ENCODE measurements around the gene REEP6. TPM values are rescaled to one million over a fixed set of nuclear protein-coding genes. Genes with fewer than 3 reads are reported as not detected.

REEP6 gene
- total and polyA plus RNA-seq, 4 donors, result 0.71 to 16.5 (median 1.9) TPM

GRCh38 chr19:1466461-1467214 is 24.3 kb upstream of the REEP6 start:
- WGBS, 2 donors, result 36 to 38% methylated on average over 58 to 70 of the region's 70 CpGs

GRCh38 chr19:1467215-1467489 is 23.8 kb upstream of the REEP6 start:
- ATAC-seq (ENCODE audit: low FRiP score) (no peak), DNase-seq (no peak)
- intact Hi-C loops (cut with DNase I), result no loop called here
- no peak overlapping the region for H3K27ac ChIP-seq (ENCODE audit: low read depth in 1 of 2, low read length in 2 of 2)
- H3K4me3 ChIP-seq (ENCODE audit: low read length in 2 of 2), result no peak overlapping the region
- H3K9me3 ChIP-seq (ENCODE audit: control insufficient read depth, low read length), result no peaks in the 10 kb centered on the region
- peaks cover 0 to 2% of the 10 kb centered on the region in 2 donors for H3K27me3 ChIP-seq (ENCODE audit: control insufficient read depth in 1 of 2, insufficient read depth in 2 of 2, low read length in 1 of 2)
- 4 to 5% methylated on average over 24 to 36 of the region's 36 CpGs for whole genome bisulfite sequencing, 2 donors
- H3K36me3 ChIP-seq (ENCODE audit: control insufficient read depth in 1 of 2, insufficient read depth in 2 of 2, low read length in 1 of 2), result no peaks in the 10 kb centered on the region
- no peaks in the 10 kb centered on the region for H3K4me1 ChIP-seq (ENCODE audit: control insufficient read depth in 1 of 2, insufficient read depth in 2 of 2, low read length in 2 of 2)

More at GRCh38 chr19:1466461-1467214, 24.3 kb upstream of the REEP6 start:
- Histone ChIP-seq H3K36me3 (ENCODE audit: control insufficient read depth in 1 of 2, insufficient read depth in 2 of 2, low read length in 1 of 2) (no peaks in the 10 kb centered on the region), H3K27me3 (ENCODE audit: control insufficient read depth in 1 of 2, insufficient read depth in 2 of 2, low read length in 1 of 2) (peaks cover 0 to 2% of the 10 kb centered on the region in 2 donors), H3K27ac (ENCODE audit: low read depth in 1 of 2, low read length in 2 of 2) (no peak overlapping the region), H3K9me3 (ENCODE audit: control insufficient read depth, low read length) (no peaks in the 10 kb centered on the region), H3K4me3 (ENCODE audit: low read length in 2 of 2) (no peak overlapping the region), H3K4me1 (ENCODE audit: control insufficient read depth in 1 of 2, insufficient read depth in 2 of 2, low read length in 2 of 2) (no peaks in the 10 kb centered on the region)
- intact Hi-C loops (cut with DNase I), result no loop called here
- no peak for ATAC-seq (ENCODE audit: low FRiP score)
- no peak for DNase-seq

GRCh38 chr19:1467490-1468273 is 23.3 kb upstream of the REEP6 start:
- Histone ChIP-seq H3K36me3 (ENCODE audit: control insufficient read depth in 1 of 2, insufficient read depth in 2 of 2, low read length in 1 of 2) (no peaks in the 10 kb centered on the region), H3K27me3 (ENCODE audit: control insufficient read depth in 1 of 2, insufficient read depth in 2 of 2, low read length in 1 of 2) (peaks cover 0 to 2% of the 10 kb centered on the region in 2 donors), H3K9me3 (ENCODE audit: control insufficient read depth, low read length) (no peaks in the 10 kb centered on the region), H3K4me3 (ENCODE audit: low read length in 2 of 2) (no peak overlapping the region), H3K27ac (ENCODE audit: low read depth in 1 of 2, low read length in 2 of 2) (no peak overlapping the region), H3K4me1 (ENCODE audit: control insufficient read depth in 1 of 2, insufficient read depth in 2 of 2, low read length in 2 of 2) (no peaks in the 10 kb centered on the region)
- ATAC-seq (ENCODE audit: low FRiP score), result no peak
- 3 to 4% methylated on average over 71 to 92 of the region's 92 CpGs for WGBS, 2 donors
- intact Hi-C loops (cut with DNase I), result no loop called here
- no peak for DNase-seq

- intact Hi-C loops (cut with DNase I), result no loop called here
- ATAC-seq (ENCODE audit: low FRiP score) (no peak), DNase-seq (no peak)
- Histone ChIP-seq H3K9me3 (ENCODE audit: control insufficient read depth, low read length) (no peaks in the 10 kb centered on the region), H3K27me3 (ENCODE audit: control insufficient read depth in 1 of 2, insufficient read depth in 2 of 2, low read length in 1 of 2) (peaks cover 0 to 2% of the 10 kb centered on the region in 2 donors), H3K4me1 (ENCODE audit: control insufficient read depth in 1 of 2, insufficient read depth in 2 of 2, low read length in 2 of 2) (no peaks in the 10 kb centered on the region), H3K4me3 (ENCODE audit: low read length in 2 of 2) (no peak overlapping the region), H3K36me3 (ENCODE audit: control insufficient read depth in 1 of 2, insufficient read depth in 2 of 2, low read length in 1 of 2) (no peaks in the 10 kb centered on the region), H3K27ac (ENCODE audit: low read depth in 1 of 2, low read length in 2 of 2) (no peak overlapping the region)
- WGBS, 2 donors, result 5 to 8% methylated on average over 42 to 49 of the region's 49 CpGs
Measured at GRCh38 chr19:1468274-1468820, 22.6 kb upstream of the REEP6 start.

- H3K36me3 ChIP-seq (ENCODE audit: control insufficient read depth in 1 of 2, insufficient read depth in 2 of 2, low read length in 1 of 2), result no peaks in the 10 kb centered on the region
- no peak overlapping the region for H3K27ac ChIP-seq (ENCODE audit: low read depth in 1 of 2, low read length in 2 of 2)
- H3K4me1 ChIP-seq (ENCODE audit: control insufficient read depth in 1 of 2, insufficient read depth in 2 of 2, low read length in 2 of 2), result no peaks in the 10 kb centered on the region
- DNase-seq (no peak), ATAC-seq (ENCODE audit: low FRiP score) (no peak)
- H3K4me3 ChIP-seq (ENCODE audit: low read length in 2 of 2), result no peak overlapping the region
- no peaks in the 10 kb centered on the region for H3K9me3 ChIP-seq (ENCODE audit: control insufficient read depth, low read length)
- intact Hi-C loops (cut with DNase I), result no loop called here
- H3K27me3 ChIP-seq (ENCODE audit: control insufficient read depth in 1 of 2, insufficient read depth in 2 of 2, low read length in 1 of 2), result peaks cover 0 to 2% of the 10 kb centered on the region in 2 donors
- WGBS, 2 donors, result 3% methylated on average over 23 to 47 of the region's 47 CpGs
Measured at GRCh38 chr19:1468821-1469254, 22.1 kb upstream of the REEP6 start.

- 2% methylated on average over 73 to 117 of the region's 117 CpGs for WGBS, 2 donors
- no peaks in the 10 kb centered on the region for H3K4me1 ChIP-seq (ENCODE audit: control insufficient read depth in 1 of 2, insufficient read depth in 2 of 2, low read length in 2 of 2)
- H3K27ac ChIP-seq (ENCODE audit: low read depth in 1 of 2, low read length in 2 of 2), result no peak overlapping the region
- no peak overlapping the region for H3K4me3 ChIP-seq (ENCODE audit: low read length in 2 of 2)
- no peak for ATAC-seq (ENCODE audit: low FRiP score)
- intact Hi-C loops (cut with DNase I), result no loop called here
- H3K27me3 ChIP-seq (ENCODE audit: control insufficient read depth in 1 of 2, insufficient read depth in 2 of 2, low read length in 1 of 2), result peaks cover 0 to 2% of the 10 kb centered on the region in 2 donors
- DNase-seq, result no peak
- no peaks in the 10 kb centered on the region for H3K9me3 ChIP-seq (ENCODE audit: control insufficient read depth, low read length)
- no peaks in the 10 kb centered on the region for H3K36me3 ChIP-seq (ENCODE audit: control insufficient read depth in 1 of 2, insufficient read depth in 2 of 2, low read length in 1 of 2)
Measured at GRCh38 chr19:1469255-1470054, 21.5 kb upstream of the REEP6 start.

- no peaks in the 10 kb centered on the region for H3K4me1 ChIP-seq (ENCODE audit: control insufficient read depth in 1 of 2, insufficient read depth in 2 of 2, low read length in 2 of 2)
- ATAC-seq (ENCODE audit: low FRiP score) (no peak), DNase-seq (no peak)
- 2 to 4% methylated on average over 16 to 22 of the region's 22 CpGs for WGBS, 2 donors
- H3K27ac ChIP-seq (ENCODE audit: low read depth in 1 of 2, low read length in 2 of 2), result no peak overlapping the region
- intact Hi-C loops (cut with DNase I), result no loop called here
- no peak overlapping the region for H3K4me3 ChIP-seq (ENCODE audit: low read length in 2 of 2)
- H3K36me3 ChIP-seq (ENCODE audit: control insufficient read depth in 1 of 2, insufficient read depth in 2 of 2, low read length in 1 of 2), result no peaks in the 10 kb centered on the region
- peaks cover 0 to 2% of the 10 kb centered on the region in 2 donors for H3K27me3 ChIP-seq (ENCODE audit: control insufficient read depth in 1 of 2, insufficient read depth in 2 of 2, low read length in 1 of 2)
- H3K9me3 ChIP-seq (ENCODE audit: control insufficient read depth, low read length), result no peaks in the 10 kb centered on the region
Measured at GRCh38 chr19:1470055-1470304, 21.0 kb upstream of the REEP6 start.

GRCh38 chr19:1470305-1471009 is 20.5 kb upstream of the REEP6 start:
- no peak for DNase-seq
- Histone ChIP-seq H3K4me3 (ENCODE audit: low read length in 2 of 2) (peak overlapping the region in 1 of 2 donors; percentile 10), H3K27ac (ENCODE audit: low read depth in 1 of 2, low read length in 2 of 2) (no peak overlapping the region), H3K4me1 (ENCODE audit: control insufficient read depth in 1 of 2, insufficient read depth in 2 of 2, low read length in 2 of 2) (no peaks in the 10 kb centered on the region), H3K27me3 (ENCODE audit: control insufficient read depth in 1 of 2, insufficient read depth in 2 of 2, low read length in 1 of 2) (peaks cover 0 to 2% of the 10 kb centered on the region in 2 donors), H3K9me3 (ENCODE audit: control insufficient read depth, low read length) (no peaks in the 10 kb centered on the region), H3K36me3 (ENCODE audit: control insufficient read depth in 1 of 2, insufficient read depth in 2 of 2, low read length in 1 of 2) (no peaks in the 10 kb centered on the region)
- 1 to 2% methylated on average over 64 to 67 of the region's 67 CpGs for WGBS, 2 donors
- ATAC-seq (ENCODE audit: low FRiP score), result peak; percentile 17
- intact Hi-C loops (cut with DNase I), result no loop called here

All from aorta (tissue), 5 donors.